Activated CD8-positive, alpha-beta memory T cell treated with anti-CD3 and anti-CD28 coated beads, Interleukin-2, amount 10 ng/mL, durations not matched to agents 7 days and 5 days (primary cell): ENCODE measurements around the gene TMEM163. TPM values are rescaled to one million over a fixed set of nuclear protein-coding genes. Genes with fewer than 3 reads are reported as not detected.

Source experiments
- ATAC-seq: fragments of 150-1000 bp; cut with Tn5 transposase; one replicate; pipeline ENCODE4 v1.10.0; 2021; ENCODE audit warnings: moderate library complexity
- CTCF ChIA-PET: fragments of 350-600 bp; sonication (Branson Sonifier 250); formaldehyde crosslinking; loops from one replicate; lab custom pipeline; 2021; ENCODE audit warnings: antibody characterized with exemption; lab: Charles Lee
- DNase-seq: peaks from one replicate; pipeline ENCODE4 v3.0.0-alpha.2; 2020
- H3K27ac Mint-ChIP-seq: one replicate; pipeline ENCODE4 v1.8.0; 2021; ENCODE audit warnings: mild to moderate bottlenecking, mixed read lengths
- H3K27me3 Mint-ChIP-seq: one replicate; pipeline ENCODE4 v1.8.0; 2021; ENCODE audit warnings: mixed read lengths
- H3K36me3 Mint-ChIP-seq: one replicate; pipeline ENCODE4 v1.8.0; 2021; ENCODE audit warnings: mild to moderate bottlenecking, mixed read lengths
- H3K4me1 Mint-ChIP-seq: one replicate; pipeline ENCODE4 v1.8.0; 2021; ENCODE audit warnings: mixed read lengths
- H3K4me3 Mint-ChIP-seq: one replicate; pipeline ENCODE4 v1.8.0; 2021; ENCODE audit warnings: mild to moderate bottlenecking, moderate library complexity, mixed read lengths
- H3K9me3 Mint-ChIP-seq: one replicate; pipeline ENCODE4 v1.8.0; 2022; ENCODE audit warnings: low read depth, mixed read lengths
- total RNA-seq, 2 experiments: library from RNA; stranded (reverse); gene quantifications; one replicate each; pipeline ENCODE4 v1.2.3, GENCODE V29; 2021

Gene TMEM163
- total RNA-seq, 2 experiments from 2014 or later, result 2.1 to 2.3 TPM

DNA sequence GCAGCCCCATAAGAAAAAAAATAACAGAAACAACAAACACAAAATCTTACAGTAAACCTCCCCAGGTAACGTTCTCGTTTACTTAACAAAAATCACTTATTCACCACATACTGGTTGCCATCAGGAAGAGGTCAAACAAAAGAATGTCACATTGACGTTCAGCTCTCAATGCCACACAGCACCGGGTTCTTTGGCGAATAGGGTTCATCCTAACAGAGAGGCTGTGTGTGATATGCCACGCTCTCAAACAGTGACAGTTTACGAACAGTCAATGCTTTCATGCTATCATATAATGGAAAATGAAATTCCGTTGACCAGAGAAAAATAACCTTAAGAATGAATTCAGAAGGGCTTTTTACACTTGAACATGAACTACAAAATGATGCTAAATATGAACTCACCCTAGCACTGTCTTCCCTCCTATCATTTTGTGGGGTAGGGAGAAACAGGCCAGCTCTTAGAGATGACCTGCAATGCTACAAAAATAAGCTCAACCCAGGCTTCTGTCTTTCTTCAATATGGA lies 2.0 kb downstream of the TMEM163 start:
- ATAC-seq (no peak), DNase-seq (no peak)
- no peak overlapping the region for H3K27ac Mint-ChIP-seq
- H3K9me3 Mint-ChIP-seq, result no peaks in the 10 kb centered on the region
- H3K27me3 Mint-ChIP-seq, result peaks cover 84% of the 10 kb centered on the region
- H3K36me3 Mint-ChIP-seq, result peaks cover 1% of the 10 kb centered on the region
- CTCF ChIA-PET, result interaction anchor here (0.9 kb wide), 1 partner anchor 181 kb away, joined by 5 read pairs; no protein-coding TSS in a partner anchor
- H3K4me1 Mint-ChIP-seq, result peaks cover 46% of the 10 kb centered on the region
- H3K4me3 Mint-ChIP-seq, result no peak overlapping the region

DNA sequence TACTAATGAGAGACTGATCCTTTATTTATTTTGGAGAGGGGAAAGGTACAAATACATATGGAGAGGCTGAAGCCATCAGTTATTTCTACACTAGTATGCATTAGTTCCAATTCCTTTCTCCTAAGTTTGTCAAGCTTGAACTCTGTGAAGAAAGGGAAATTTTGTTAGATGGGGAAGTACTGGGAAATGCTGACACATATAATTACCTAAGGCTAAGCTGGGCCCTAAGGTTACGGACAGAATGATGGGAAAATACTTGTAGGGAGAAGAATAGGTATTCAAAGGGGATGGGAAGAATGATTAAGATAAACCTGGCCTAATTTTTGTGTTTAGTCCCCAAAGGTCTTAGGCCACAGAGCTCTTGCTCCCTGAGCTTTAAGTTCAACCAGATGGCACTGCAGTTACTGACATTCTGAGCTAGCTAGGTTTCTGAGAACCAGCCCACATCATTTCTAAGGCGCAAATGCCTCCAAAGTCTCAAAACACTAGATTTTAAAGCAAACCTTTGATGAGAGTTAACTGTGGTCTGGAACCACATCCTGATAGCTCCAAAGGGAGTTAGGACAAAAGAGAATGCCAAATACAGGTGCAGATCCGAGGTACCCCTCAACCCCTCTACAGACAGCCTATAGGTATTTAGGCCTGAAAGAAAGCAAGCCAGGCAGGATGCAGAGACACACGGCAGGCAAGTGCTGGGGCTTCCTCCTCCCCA lies 2.7 kb downstream of the TMEM163 start:
- CTCF ChIA-PET, result interaction anchor here (0.9 to 1.1 kb wide), 2 partner anchors 182 to 598 kb away, joined by 3 to 5 read pairs; no protein-coding TSS in a partner anchor

DNA sequence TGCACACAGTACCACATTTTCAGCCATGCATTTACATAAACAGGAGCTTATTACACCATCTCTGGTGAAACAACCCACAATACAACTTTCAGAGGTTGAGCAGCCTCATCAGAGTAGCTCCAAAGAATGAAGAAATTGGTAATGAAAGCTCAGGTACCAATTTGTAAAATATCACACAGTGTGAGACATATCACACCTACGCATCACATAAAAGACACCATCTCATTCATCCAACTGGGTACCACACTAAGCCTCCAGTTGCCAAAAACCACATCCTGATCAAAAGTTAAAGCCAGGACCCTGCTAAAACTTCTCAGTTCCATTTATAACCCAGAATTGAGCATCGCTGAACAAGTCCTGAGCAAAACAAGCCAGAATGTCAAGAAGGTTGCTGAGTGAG lies 4.6 kb downstream of the TMEM163 start:
- Mint-ChIP-seq H3K27ac (no peak overlapping the region), H3K27me3 (peaks cover 82% of the 10 kb centered on the region), H3K4me1 (peaks cover 46% of the 10 kb centered on the region), H3K4me3 (no peak overlapping the region), H3K36me3 (peaks cover 3% of the 10 kb centered on the region), H3K9me3 (no peaks in the 10 kb centered on the region)
- DNase-seq, result no peak
- ATAC-seq, result peak; percentile 41
- CTCF ChIA-PET, result interaction anchor here (0.9 to 1.4 kb wide), 4 partner anchors 14 to 45 kb away, joined by 3 to 4 read pairs (median 3); no protein-coding TSS in a partner anchor

More for the DNA sequence above, 2.7 kb downstream of the TMEM163 start:
- Mint-ChIP-seq H3K36me3 (peaks cover 1% of the 10 kb centered on the region), H3K4me3 (no peak overlapping the region), H3K27ac (no peak overlapping the region), H3K27me3 (peaks cover 84% of the 10 kb centered on the region), H3K9me3 (no peaks in the 10 kb centered on the region), H3K4me1 (peaks cover 46% of the 10 kb centered on the region)
- ATAC-seq, result no peak
- DNase-seq, result no peak

DNA sequence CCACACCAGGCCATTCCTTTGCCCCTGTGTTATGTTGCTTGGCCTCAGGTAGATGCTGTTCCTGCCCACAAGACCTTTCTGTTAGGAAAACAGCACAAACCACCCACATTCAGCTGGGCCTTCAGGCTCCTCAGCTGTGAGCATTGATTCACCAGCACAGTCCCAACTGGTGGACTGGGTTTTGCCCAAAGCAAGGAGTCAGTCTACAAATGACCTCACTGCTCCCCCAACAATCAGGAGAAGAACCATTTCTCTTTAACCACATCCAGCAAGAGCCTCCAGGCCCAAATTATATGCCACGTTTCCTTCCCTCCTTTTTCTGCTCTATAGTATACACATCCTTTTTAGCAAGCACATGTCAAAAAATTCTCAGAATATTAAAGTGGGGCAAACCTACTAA lies 5.2 kb downstream of the TMEM163 start:
- Mint-ChIP-seq H3K27me3 (peaks cover 88% of the 10 kb centered on the region), H3K4me1 (peaks cover 46% of the 10 kb centered on the region), H3K4me3 (no peak overlapping the region), H3K9me3 (no peaks in the 10 kb centered on the region), H3K27ac (no peak overlapping the region), H3K36me3 (peaks cover 3% of the 10 kb centered on the region)
- DNase-seq (no peak), ATAC-seq (no peak)
- CTCF ChIA-PET, result interaction anchor here (0.9 to 1.4 kb wide), 3 partner anchors 35 to 45 kb away, joined by 3 read pairs; no protein-coding TSS in a partner anchor

DNA sequence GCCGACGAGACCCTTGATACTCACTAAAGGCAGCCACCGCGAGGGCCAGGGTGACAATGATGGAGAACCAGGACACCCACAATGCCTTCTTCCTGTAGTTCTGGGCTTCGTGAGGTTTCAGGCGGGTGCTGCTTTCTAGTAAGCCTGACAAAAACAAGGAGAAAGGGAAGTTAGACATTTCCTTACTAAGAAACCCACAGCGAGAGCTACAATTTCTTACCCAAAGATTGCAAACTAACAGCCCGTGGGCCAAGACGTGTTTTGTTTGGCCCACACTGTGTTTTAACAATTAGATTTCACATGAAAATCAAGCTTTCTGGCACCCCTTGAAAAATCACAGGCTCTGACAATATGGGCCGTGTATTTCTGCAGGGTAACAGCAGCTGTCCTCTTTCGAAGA lies 5.6 kb downstream of the TMEM163 start:
- H3K9me3 Mint-ChIP-seq, result no peaks in the 10 kb centered on the region
- H3K27ac Mint-ChIP-seq, result no peak overlapping the region
- CTCF ChIA-PET, result interaction anchor here (1.1 to 1.4 kb wide), 2 partner anchors 43 to 44 kb away, joined by 3 read pairs; no protein-coding TSS in a partner anchor
- peaks cover 3% of the 10 kb centered on the region for H3K36me3 Mint-ChIP-seq
- H3K27me3 Mint-ChIP-seq, result peaks cover 88% of the 10 kb centered on the region
- H3K4me1 Mint-ChIP-seq, result peaks cover 46% of the 10 kb centered on the region
- no peak for ATAC-seq
- no peak overlapping the region for H3K4me3 Mint-ChIP-seq
- DNase-seq, result no peak

DNA sequence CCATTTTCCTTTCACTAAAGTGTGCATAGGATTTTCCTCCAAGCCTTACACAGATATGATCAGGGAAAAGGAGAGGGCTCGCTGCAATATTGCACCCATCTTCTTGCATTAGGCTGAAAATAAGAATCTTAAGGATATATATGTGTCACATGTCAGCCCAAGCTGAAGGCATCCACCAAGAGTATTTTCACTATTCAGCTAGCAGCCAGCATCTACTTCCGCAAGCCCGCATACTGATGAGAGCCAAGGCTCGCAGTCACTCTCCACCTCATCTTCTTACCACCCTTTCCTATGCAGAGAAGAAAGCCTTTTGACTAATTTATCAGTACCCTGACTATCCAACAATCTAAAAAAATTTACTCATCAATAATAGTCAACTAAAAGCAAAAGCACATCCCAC lies 6.1 kb downstream of the TMEM163 start:
- CTCF ChIA-PET, result no interaction called here
- no peak for ATAC-seq

DNA sequence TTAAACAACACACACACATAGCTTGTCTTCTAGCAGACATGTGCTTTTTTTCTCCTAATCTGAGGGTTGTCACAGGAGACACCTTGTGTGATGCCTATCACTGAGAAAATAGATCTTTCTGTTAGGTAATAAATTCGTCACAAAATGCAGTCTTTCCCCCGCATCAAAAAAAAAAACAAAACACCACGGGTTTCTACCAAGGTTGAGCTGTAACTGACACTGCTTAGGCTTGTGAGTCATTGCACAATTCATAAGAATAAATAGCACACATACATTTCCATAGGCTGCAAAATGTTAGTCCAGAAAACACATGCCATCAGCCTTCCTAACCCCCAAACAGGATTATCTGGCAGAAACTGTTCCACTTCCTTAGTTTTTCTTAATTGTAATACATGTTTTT lies 6.5 kb downstream of the TMEM163 start:
- Mint-ChIP-seq H3K27me3 (peaks cover 86% of the 10 kb centered on the region), H3K9me3 (no peaks in the 10 kb centered on the region), H3K4me3 (no peak overlapping the region), H3K27ac (no peak overlapping the region), H3K36me3 (peaks cover 2% of the 10 kb centered on the region), H3K4me1 (peaks cover 44% of the 10 kb centered on the region)
- ATAC-seq (no peak), DNase-seq (no peak)
- CTCF ChIA-PET, result interaction anchor here (1.1 kb wide), 1 partner anchor 9 kb away, joined by 3 read pairs; no protein-coding TSS in a partner anchor

More for the DNA sequence above, 6.1 kb downstream of the TMEM163 start:
- H3K9me3 Mint-ChIP-seq, result no peaks in the 10 kb centered on the region
- H3K4me3 Mint-ChIP-seq, result no peak overlapping the region
- no peak for DNase-seq
- H3K4me1 Mint-ChIP-seq, result peaks cover 44% of the 10 kb centered on the region
- peaks cover 3% of the 10 kb centered on the region for H3K36me3 Mint-ChIP-seq
- no peak overlapping the region for H3K27ac Mint-ChIP-seq
- H3K27me3 Mint-ChIP-seq, result peaks cover 87% of the 10 kb centered on the region

DNA sequence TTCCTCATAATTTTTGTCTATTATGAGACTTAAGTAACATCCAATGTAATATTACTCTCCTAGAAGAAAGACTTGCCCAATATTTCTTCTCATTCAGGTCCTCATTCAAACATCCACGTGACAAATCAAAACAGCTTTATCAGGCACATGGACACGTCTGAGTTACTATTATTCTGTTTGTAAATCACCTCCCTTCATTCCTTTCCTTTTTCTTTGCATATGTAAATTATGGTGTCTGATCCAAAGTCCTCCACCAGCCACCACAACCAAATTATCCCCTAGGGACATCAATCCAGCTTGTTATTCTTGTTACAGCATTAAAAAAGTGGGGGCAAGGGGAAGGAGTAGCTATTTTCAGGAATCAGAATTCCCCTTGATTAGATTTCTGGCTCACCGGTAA lies 7.1 kb downstream of the TMEM163 start:
- CTCF ChIA-PET, result interaction anchor here (1.1 kb wide), 1 partner anchor 8 kb away, joined by 3 read pairs; no protein-coding TSS in a partner anchor
- Mint-ChIP-seq H3K9me3 (no peaks in the 10 kb centered on the region), H3K27ac (no peak overlapping the region), H3K4me1 (peaks cover 47% of the 10 kb centered on the region), H3K4me3 (no peak overlapping the region), H3K27me3 (peaks cover 86% of the 10 kb centered on the region), H3K36me3 (peaks cover 2% of the 10 kb centered on the region)
- DNase-seq (no peak), ATAC-seq (no peak)

DNA sequence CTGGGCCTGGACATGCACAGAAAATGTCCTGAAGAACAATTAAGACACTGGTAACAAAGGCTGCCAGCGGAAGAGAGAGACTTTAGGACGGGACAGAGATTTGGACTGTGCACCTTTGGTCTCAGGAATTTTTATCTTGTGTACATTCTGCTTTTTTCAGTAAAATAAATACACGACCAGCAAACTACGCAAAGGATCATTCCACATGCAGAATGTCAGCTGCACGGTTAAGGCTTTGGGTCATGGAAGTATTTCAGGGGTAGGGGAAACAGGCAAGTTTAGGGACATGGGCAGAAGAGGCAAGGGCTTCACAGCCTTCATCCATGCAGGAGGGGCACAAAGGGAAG lies 11.5 kb downstream of the TMEM163 start:
- Mint-ChIP-seq H3K4me3 (no peak overlapping the region), H3K27ac (no peak overlapping the region), H3K9me3 (no peaks in the 10 kb centered on the region), H3K4me1 (peaks cover 20% of the 10 kb centered on the region), H3K36me3 (peaks cover 2% of the 10 kb centered on the region), H3K27me3 (peaks cover 82% of the 10 kb centered on the region)
- DNase-seq (no peak), ATAC-seq (no peak)
- CTCF ChIA-PET, result no interaction called here

DNA sequence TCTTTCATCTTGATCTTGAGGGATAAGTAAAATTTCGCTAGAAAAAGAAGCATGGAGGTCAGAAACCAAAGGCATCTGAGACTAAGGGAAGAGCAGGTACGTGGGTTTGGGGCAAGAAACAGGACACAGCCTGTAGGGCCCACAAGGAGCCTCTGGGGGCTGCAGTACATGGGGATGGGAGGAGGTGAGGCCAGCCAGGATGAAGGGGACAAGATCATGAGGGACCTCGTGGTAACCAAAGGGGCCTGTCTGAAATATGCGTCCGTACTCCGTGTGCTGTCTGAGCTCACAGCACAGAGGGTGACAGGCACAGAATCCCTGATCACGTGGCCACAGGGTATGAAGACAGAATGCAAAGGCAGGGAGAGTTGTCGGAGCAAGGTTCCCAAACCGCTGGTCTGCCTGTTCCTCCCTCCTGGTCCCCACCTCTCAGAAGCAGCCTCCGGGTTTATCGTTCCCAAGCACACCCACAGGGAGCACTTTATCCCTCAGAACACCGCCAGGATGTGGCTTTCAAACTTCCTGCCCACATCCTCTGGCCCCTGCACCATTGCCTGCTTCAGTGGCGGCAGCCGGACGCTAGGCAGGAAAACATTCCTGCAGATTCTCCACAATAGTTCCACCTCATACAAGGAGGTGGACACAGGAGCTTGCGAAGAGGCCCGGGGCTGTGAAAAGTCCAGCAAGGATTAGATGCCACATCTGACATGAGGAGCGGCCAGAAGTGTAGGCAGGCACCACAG lies 12.0 kb downstream of the TMEM163 start:
- CTCF ChIA-PET, result no interaction called here
- Mint-ChIP-seq H3K27me3 (peaks cover 82% of the 10 kb centered on the region), H3K4me1 (peaks cover 20% of the 10 kb centered on the region), H3K36me3 (peaks cover 2% of the 10 kb centered on the region), H3K4me3 (no peak overlapping the region), H3K9me3 (no peaks in the 10 kb centered on the region), H3K27ac (no peak overlapping the region)
- peak; percentile 50 for DNase-seq
- peak; percentile 69 for ATAC-seq

DNA sequence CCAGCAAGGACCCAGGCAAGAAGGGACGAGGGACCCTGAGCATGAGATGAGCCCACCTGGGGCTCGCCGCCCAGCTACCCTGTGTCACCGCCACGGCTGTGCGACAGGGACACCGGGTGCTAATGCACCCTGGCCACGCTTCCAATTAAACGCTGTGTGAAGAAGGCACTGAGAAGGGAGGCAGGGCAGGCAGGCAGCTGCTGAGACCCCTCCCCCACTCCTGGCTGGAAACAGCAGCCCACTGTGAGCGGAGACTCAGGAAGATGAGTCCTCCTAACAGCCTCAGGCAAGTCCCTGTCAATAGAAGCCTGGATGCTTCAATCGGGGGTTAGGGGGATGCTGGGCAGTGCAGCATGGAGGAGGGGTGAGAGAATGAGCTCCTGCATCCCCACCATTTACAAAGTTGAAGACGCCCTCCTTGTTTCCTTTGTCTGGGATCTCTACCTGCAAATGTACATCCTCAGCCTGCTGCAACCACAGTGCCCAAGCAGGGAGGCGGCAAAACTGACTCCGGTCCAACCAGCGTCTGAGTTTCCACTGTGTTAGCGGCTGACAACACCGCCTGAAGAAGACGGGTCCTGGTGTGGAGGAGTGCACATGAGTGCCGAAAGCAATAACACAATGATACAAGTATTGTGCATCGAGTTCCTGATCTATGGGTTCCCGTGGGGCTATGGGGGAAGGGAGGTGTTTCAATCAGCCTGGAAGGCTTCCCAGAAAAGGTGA lies 12.8 kb downstream of the TMEM163 start:
- no peak overlapping the region for H3K4me3 Mint-ChIP-seq
- no peak for ATAC-seq
- no peak for DNase-seq
- CTCF ChIA-PET, result no interaction called here
- peaks cover 80% of the 10 kb centered on the region for H3K27me3 Mint-ChIP-seq
- peaks cover 2% of the 10 kb centered on the region for H3K36me3 Mint-ChIP-seq
- H3K4me1 Mint-ChIP-seq, result peaks cover 20% of the 10 kb centered on the region
- H3K27ac Mint-ChIP-seq, result no peak overlapping the region
- no peaks in the 10 kb centered on the region for H3K9me3 Mint-ChIP-seq

DNA sequence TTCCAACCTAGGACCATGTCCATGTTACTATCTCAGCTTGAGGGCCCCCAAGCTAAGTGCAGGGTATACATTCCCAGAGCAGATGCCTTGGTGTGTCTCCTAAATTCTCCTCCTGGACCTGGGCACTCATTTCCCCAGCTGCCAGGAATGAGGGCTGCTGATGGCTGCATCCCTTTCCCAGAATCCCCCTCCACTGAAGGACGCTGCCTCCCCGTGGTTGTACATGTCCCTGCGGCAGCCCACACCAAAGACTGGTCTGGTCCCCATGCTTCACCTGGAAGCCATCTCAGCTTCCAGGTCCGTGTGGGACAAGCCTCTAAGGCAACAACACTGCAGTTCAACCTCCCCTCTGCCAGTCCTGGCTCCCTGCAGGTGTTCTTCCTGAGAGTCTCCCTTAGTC lies 14.6 kb downstream of the TMEM163 start:
- H3K27ac Mint-ChIP-seq, result no peak overlapping the region
- CTCF ChIA-PET, result interaction anchor here (0.7 to 2.0 kb wide), 3 partner anchors 8 to 45 kb away, joined by 3 to 6 read pairs (median 3); no protein-coding TSS in a partner anchor
- ATAC-seq, result no peak
- H3K27me3 Mint-ChIP-seq, result peaks cover 75% of the 10 kb centered on the region
- peaks cover 20% of the 10 kb centered on the region for H3K4me1 Mint-ChIP-seq
- H3K9me3 Mint-ChIP-seq, result no peaks in the 10 kb centered on the region
- no peaks in the 10 kb centered on the region for H3K36me3 Mint-ChIP-seq
- no peak overlapping the region for H3K4me3 Mint-ChIP-seq
- DNase-seq, result peak; percentile 19

DNA sequence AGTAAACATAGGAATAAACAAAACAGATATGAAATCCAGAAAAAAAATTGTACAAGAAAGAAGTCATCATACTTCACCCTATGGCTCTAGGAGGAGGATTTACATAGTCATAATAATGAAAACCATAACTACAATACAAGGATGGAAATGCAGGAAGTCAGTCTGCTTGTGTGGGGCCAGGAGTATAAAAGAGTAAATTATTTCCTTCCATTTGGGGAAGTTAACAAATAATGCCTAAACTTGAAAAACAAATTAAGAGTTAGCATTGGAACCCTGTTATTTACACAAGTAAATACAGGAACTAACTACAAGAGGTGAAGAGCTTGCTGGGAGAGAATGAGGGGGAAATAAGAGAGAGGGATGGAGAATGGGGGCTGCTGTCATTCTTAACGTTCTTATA lies 15.4 kb downstream of the TMEM163 start:
- peaks cover 76% of the 10 kb centered on the region for H3K27me3 Mint-ChIP-seq
- CTCF ChIA-PET, result interaction anchor here (0.7 to 2.0 kb wide), 4 partner anchors 8 to 252 kb away, joined by 3 to 6 read pairs (median 3); no protein-coding TSS in a partner anchor
- H3K4me3 Mint-ChIP-seq, result no peak overlapping the region
- H3K4me1 Mint-ChIP-seq, result peaks cover 20% of the 10 kb centered on the region
- DNase-seq, result no peak
- ATAC-seq, result no peak
- H3K36me3 Mint-ChIP-seq, result no peaks in the 10 kb centered on the region
- no peak overlapping the region for H3K27ac Mint-ChIP-seq
- no peaks in the 10 kb centered on the region for H3K9me3 Mint-ChIP-seq
